ENCODE results near the gene AMOT. TPM values are rescaled to one million over a fixed set of nuclear protein-coding genes. Genes with fewer than 3 reads are reported as not detected.
A peak's percentile ranks its signal among the peaks of the same experiment; 100 is the strongest.

The AMOT gene, protein sequence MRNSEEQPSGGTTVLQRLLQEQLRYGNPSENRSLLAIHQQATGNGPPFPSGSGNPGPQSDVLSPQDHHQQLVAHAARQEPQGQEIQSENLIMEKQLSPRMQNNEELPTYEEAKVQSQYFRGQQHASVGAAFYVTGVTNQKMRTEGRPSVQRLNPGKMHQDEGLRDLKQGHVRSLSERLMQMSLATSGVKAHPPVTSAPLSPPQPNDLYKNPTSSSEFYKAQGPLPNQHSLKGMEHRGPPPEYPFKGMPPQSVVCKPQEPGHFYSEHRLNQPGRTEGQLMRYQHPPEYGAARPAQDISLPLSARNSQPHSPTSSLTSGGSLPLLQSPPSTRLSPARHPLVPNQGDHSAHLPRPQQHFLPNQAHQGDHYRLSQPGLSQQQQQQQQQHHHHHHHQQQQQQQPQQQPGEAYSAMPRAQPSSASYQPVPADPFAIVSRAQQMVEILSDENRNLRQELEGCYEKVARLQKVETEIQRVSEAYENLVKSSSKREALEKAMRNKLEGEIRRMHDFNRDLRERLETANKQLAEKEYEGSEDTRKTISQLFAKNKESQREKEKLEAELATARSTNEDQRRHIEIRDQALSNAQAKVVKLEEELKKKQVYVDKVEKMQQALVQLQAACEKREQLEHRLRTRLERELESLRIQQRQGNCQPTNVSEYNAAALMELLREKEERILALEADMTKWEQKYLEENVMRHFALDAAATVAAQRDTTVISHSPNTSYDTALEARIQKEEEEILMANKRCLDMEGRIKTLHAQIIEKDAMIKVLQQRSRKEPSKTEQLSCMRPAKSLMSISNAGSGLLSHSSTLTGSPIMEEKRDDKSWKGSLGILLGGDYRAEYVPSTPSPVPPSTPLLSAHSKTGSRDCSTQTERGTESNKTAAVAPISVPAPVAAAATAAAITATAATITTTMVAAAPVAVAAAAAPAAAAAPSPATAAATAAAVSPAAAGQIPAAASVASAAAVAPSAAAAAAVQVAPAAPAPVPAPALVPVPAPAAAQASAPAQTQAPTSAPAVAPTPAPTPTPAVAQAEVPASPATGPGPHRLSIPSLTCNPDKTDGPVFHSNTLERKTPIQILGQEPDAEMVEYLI
- polyA plus RNA-seq: 0.21 to 1.4 TPM (median 0.33 TPM) in 3 replicates
- 1.1 TPM for polyA plus RNA-seq (2011; ENCODE audit: low read depth)
- polyA plus RNA-seq (2011; cell fraction: cytosol; rRNA removed): 0.41 and 0.47 TPM in 2 replicates
- 1.1 and 1.2 TPM in 2 replicates for polyA plus RNA-seq (2011; cell fraction: nucleus; rRNA removed)
- 0.25 and 1.4 TPM in 2 replicates for polyA plus RNA-seq (2012; ENCODE audit: low replicate concordance)
- 0.79 to 2.4 TPM (median 1.1 TPM) in 3 replicates for polyA minus RNA-seq
- polyA minus RNA-seq (2011; cell fraction: cytosol; rRNA and poly(A)+ RNA removed): 0.96 TPM
- 1.8 and 4.2 TPM in 2 replicates for polyA minus RNA-seq (2011; cell fraction: nucleus; rRNA and poly(A)+ RNA removed)

DNA sequence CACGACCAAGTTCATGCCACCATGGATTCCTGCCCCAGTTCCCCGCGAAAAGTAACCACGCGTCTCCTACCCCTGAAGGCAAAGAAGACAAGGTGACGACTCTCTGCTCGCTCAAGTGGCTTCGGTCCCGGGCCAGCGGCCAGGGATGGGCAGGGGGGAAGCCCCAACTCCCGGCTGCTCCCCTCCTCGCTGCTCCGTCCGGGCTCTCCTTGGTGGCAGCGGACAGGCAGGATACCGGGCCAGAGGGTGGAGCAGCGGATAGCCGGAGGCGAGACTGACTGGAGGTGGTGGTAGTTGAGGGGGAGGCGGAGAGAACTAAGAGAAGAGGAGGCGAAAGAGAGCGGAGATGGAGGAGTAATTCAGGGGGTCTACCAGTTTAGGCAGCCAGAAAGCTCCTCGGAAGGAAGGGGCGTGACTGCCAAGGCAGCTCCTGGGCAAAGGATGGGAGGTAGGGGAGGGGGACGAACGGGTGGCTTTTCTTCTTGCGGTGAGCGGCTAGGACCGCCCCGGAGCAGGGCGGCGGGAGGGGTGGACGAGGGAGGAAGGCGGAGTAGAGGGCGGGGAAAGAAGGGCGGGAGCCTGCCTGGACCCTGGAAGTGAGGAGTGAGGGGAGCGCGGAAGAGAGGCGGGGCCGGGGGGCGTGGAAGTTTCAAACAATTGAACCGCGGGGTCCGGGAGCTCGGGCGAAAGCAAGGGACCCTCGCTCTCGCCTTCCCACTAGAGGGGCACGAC is at the start of gene AMOT:
TSS of gene AMOT (minus strand) at position 450 of the 732 bp plus-strand sequence. CDS start 17,705 bp downstream, outside the sequence.
- no peaks in the 10 kb centered on the region for H4K20me1 ChIP-seq (ENCODE audit: control insufficient read depth, extremely low read depth, insufficient read depth, low read length)
- H3K4me2 ChIP-seq (ENCODE audit: control insufficient read depth, extremely low read depth, insufficient read depth, low read depth, low read length): peak within 1 kb of the TSS; percentile 72
- H3K4me3 ChIP-seq (ENCODE audit: control insufficient read depth in 2 of 3, extremely low read depth in 1 of 3, insufficient read depth in 2 of 3, low read depth in 1 of 3, low read length in 3 of 3): peak within 1 kb of the TSS; percentile 64 to 68 (median 65)
- no peak within 1 kb of the TSS for H3K27ac ChIP-seq (ENCODE audit: control insufficient read depth, insufficient read depth, low read length)
- H2AFZ ChIP-seq (ENCODE audit: control insufficient read depth, low read length): peak within 1 kb of the TSS; percentile 67
- no peaks in the 10 kb centered on the region for H3K36me3 ChIP-seq (ENCODE audit: control insufficient read depth in 2 of 2, extremely low read depth in 1 of 2, insufficient read depth in 2 of 2, low read length in 2 of 2)
- H3K79me2 ChIP-seq (ENCODE audit: control insufficient read depth, insufficient read depth, low read length): no peaks in the 10 kb centered on the region
- no peaks in the 10 kb centered on the region for H3K4me1 ChIP-seq (ENCODE audit: control insufficient read depth, extremely low read depth, insufficient read depth, low read length)
- no peak for DNase-seq (ENCODE audit: low read depth, low spot score)
- dilution Hi-C loops (cut with MboI; ENCODE audit: extremely low pct_ligation_motif_present, low sequenced_read_pairs): no loop called here
- H3K9me1 ChIP-seq (ENCODE audit: control insufficient read depth, extremely low read depth, insufficient read depth, low read length): no peaks in the 10 kb centered on the region
- peak within 1 kb of the TSS; percentile 28 for H3K9ac ChIP-seq (ENCODE audit: control insufficient read depth, extremely low read depth, insufficient read depth, low read length)
- H3K9me3 ChIP-seq (ENCODE audit: control insufficient read depth, low read depth, low read length): no peaks in the 10 kb centered on the region
- TF ChIP-seq, protein P1, sequence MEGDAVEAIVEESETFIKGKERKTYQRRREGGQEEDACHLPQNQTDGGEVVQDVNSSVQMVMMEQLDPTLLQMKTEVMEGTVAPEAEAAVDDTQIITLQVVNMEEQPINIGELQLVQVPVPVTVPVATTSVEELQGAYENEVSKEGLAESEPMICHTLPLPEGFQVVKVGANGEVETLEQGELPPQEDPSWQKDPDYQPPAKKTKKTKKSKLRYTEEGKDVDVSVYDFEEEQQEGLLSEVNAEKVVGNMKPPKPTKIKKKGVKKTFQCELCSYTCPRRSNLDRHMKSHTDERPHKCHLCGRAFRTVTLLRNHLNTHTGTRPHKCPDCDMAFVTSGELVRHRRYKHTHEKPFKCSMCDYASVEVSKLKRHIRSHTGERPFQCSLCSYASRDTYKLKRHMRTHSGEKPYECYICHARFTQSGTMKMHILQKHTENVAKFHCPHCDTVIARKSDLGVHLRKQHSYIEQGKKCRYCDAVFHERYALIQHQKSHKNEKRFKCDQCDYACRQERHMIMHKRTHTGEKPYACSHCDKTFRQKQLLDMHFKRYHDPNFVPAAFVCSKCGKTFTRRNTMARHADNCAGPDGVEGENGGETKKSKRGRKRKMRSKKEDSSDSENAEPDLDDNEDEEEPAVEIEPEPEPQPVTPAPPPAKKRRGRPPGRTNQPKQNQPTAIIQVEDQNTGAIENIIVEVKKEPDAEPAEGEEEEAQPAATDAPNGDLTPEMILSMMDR (optimal IDR thresholded peaks at IDR 0.05 in 1 of 3, IDR thresholded peaks at IDR 0.05 in 1 of 3, conservative IDR thresholded peaks at IDR 0.05 in 1 of 3; ENCODE audit: extremely low read depth in 1 of 3, insufficient read depth in 2 of 3, low read length in 3 of 3): no peak
- no peak for TF ChIP-seq EZH2 (IDR thresholded peaks at IDR 0.05; ENCODE audit: low read length)
- FAIRE-seq: no peak
- H3K27me3 ChIP-seq (ENCODE audit: control insufficient read depth, extremely low read depth, insufficient read depth, low read length): peaks cover 10% of the 10 kb centered on the region

DNA sequence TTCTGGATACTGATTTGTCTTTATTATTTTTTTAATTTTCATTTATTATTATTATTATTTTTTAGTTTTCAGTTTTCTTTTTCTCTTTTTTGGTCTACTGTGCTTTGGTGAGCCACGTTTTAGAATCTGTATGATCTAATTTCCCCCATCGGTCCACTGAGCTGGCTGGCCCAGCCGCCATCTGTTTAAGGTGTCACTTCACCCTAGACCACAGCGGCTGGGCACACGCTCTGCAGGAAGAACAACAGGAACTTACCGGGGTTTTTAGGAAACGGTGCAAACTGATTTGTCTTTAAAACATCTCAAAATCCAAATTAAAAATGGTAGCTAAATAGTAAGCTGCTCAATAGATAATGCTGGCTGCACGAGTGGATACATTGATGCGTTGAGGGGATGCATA is 48.8 kb upstream of the AMOT start:
- no peak for FAIRE-seq
- Histone ChIP-seq H3K9me1 (ENCODE audit: control insufficient read depth, extremely low read depth, insufficient read depth, low read length) (no peaks in the 10 kb centered on the region), H2AFZ (ENCODE audit: control insufficient read depth, low read length) (no peak overlapping the region), H3K4me3 (ENCODE audit: control insufficient read depth in 2 of 3, extremely low read depth in 1 of 3, insufficient read depth in 2 of 3, low read depth in 1 of 3, low read length in 3 of 3) (no peak overlapping the region), H4K20me1 (ENCODE audit: control insufficient read depth, extremely low read depth, insufficient read depth, low read length) (no peaks in the 10 kb centered on the region), H3K9me3 (ENCODE audit: control insufficient read depth, low read depth, low read length) (no peaks in the 10 kb centered on the region), H3K27ac (ENCODE audit: control insufficient read depth, insufficient read depth, low read length) (no peak overlapping the region), H3K79me2 (ENCODE audit: control insufficient read depth, insufficient read depth, low read length) (no peaks in the 10 kb centered on the region), H3K27me3 (ENCODE audit: control insufficient read depth, extremely low read depth, insufficient read depth, low read length) (no peaks in the 10 kb centered on the region), H3K9ac (ENCODE audit: control insufficient read depth, extremely low read depth, insufficient read depth, low read length) (no peak overlapping the region), H3K4me1 (ENCODE audit: control insufficient read depth, extremely low read depth, insufficient read depth, low read length) (no peaks in the 10 kb centered on the region), H3K4me2 (ENCODE audit: control insufficient read depth, extremely low read depth, insufficient read depth, low read depth, low read length) (no peak overlapping the region), H3K36me3 (ENCODE audit: control insufficient read depth in 2 of 2, extremely low read depth in 1 of 2, insufficient read depth in 2 of 2, low read length in 2 of 2) (no peaks in the 10 kb centered on the region)
- dilution Hi-C loops (cut with MboI; ENCODE audit: extremely low pct_ligation_motif_present, low sequenced_read_pairs): no loop called here
- DNase-seq (ENCODE audit: low read depth, low spot score): no peak
- TF ChIP-seq, protein P1 (optimal IDR thresholded peaks at IDR 0.05 in 1 of 3, IDR thresholded peaks at IDR 0.05 in 1 of 3, conservative IDR thresholded peaks at IDR 0.05 in 1 of 3; ENCODE audit: extremely low read depth in 1 of 3, insufficient read depth in 2 of 3, low read length in 3 of 3): no peak
- TF ChIP-seq EZH2 (IDR thresholded peaks at IDR 0.05; ENCODE audit: low read length): no peak

All from keratinocyte (primary cell).